Left lung (tissue), 10 donors: ENCODE measurements around the gene GYS2. TPM values are rescaled to one million over a fixed set of nuclear protein-coding genes. Genes with fewer than 3 reads are reported as not detected.

Source experiments
- ATAC-seq: fragments of 200-7000 bp; cut with Tn5 transposase; one replicate; pipeline ENCODE4 v1.9.1; 2020; ENCODE audit warnings: moderate library complexity
- DNase-seq, 4 donors: peaks; one replicate each; pipeline ENCODE4 v3.0.0-alpha.2; 2013 to 2020
- H3K27ac ChIP-seq, 2 donors: fragments of 200-600 bp; sonication (generic) in 1 of 2; one replicate each; pipeline versions ENCODE4 v1.5.0 to v1.8.0; 2020 to 2021
- H3K27me3 ChIP-seq, 2 donors: fragments of 200-600 bp; sonication (generic) in 1 of 2; one replicate each; pipeline versions ENCODE4 v1.5.0 to v1.8.0; 2020 to 2021
- H3K36me3 ChIP-seq, 2 donors: fragments of 200-600 bp; sonication (generic) in 1 of 2; one replicate each; pipeline versions ENCODE4 v1.5.0 to v1.8.0; 2020 to 2021
- H3K4me1 ChIP-seq, 2 donors: fragments of 200-600 bp; one replicate each; pipeline ENCODE4 v1.8.0; 2021
- H3K4me3 ChIP-seq, 2 donors: fragments of 200-600 bp; sonication (generic) in 1 of 2; one replicate each; pipeline versions ENCODE4 v1.5.0 to v1.8.0; 2020 to 2021; ENCODE audit warnings: mild to moderate bottlenecking in 1 of 2
- H3K9me3 ChIP-seq, 2 donors: fragments of 200-600 bp; sonication (generic) in 1 of 2; one replicate each; pipeline versions ENCODE4 v1.5.0 to v1.8.0; 2020 to 2021
- CTCF ChIP-seq, 2 donors: fragments of 200-600 bp; sonication (generic) in 1 of 2; IDR thresholded peaks; one replicate each; pipeline versions ENCODE4 v1.5.0 to v1.8.0; 2021; ENCODE audit warnings: antibody characterized with exemption in 2 of 2
- intact Hi-C, 2 donors: fragments of 100-400 bp; cut with DNase I; formaldehyde crosslinking; loops; one replicate each; pipeline versions ENCODE4 v1.11.2 to v1.14.2; 2022
- polyA plus RNA-seq, 6 donors: library from polyadenylated mRNA; unstranded; fragments of 120-200 nt; gene quantifications; one replicate each; pipeline ENCODE4 v1.2.1, GENCODE V29; 2013; ENCODE audit not compliant: insufficient read length in 6 of 6
- total RNA-seq, 2 donors: library from RNA; stranded (reverse); fragmentation: NEBNext Ultra II Directional; extraction: Animal tissue kit (Norgen Biotek cat#: 25700); gene quantifications; one replicate each; pipeline ENCODE4 v1.2.1, GENCODE V29; 2021
- donor health status: DM: no; HTN: yes; CAD: no.
- donor health status: DM: no; HTN: no; CAD: no.

The GYS2 gene
- total and polyA plus RNA-seq, 8 donors: 0.07 to 0.42 (median 0.32) TPM; not detected in 4

GRCh38 chr12:21502164-21502496, 102.5 kb downstream of the GYS2 start:
- DNase-seq (peak in 3 of 4 donors; percentile 17 to 76 (median 24)), ATAC-seq (peak; percentile 53)
- no peaks in the 10 kb centered on the region for H3K27me3 ChIP-seq
- peak overlapping the region; percentile 87 to 93 for H3K4me3 ChIP-seq
- no peak for TF ChIP-seq CTCF (IDR thresholded peaks at IDR 0.05)
- peaks cover 26 to 46% of the 10 kb centered on the region in 2 donors for H3K4me1 ChIP-seq
- peak overlapping the region; percentile 84 to 91 for H3K27ac ChIP-seq
- no peaks in the 10 kb centered on the region for H3K9me3 ChIP-seq
- intact Hi-C loops: no loop called here
- H3K36me3 ChIP-seq: peaks cover 3 to 17% of the 10 kb centered on the region in 2 donors

DNA sequence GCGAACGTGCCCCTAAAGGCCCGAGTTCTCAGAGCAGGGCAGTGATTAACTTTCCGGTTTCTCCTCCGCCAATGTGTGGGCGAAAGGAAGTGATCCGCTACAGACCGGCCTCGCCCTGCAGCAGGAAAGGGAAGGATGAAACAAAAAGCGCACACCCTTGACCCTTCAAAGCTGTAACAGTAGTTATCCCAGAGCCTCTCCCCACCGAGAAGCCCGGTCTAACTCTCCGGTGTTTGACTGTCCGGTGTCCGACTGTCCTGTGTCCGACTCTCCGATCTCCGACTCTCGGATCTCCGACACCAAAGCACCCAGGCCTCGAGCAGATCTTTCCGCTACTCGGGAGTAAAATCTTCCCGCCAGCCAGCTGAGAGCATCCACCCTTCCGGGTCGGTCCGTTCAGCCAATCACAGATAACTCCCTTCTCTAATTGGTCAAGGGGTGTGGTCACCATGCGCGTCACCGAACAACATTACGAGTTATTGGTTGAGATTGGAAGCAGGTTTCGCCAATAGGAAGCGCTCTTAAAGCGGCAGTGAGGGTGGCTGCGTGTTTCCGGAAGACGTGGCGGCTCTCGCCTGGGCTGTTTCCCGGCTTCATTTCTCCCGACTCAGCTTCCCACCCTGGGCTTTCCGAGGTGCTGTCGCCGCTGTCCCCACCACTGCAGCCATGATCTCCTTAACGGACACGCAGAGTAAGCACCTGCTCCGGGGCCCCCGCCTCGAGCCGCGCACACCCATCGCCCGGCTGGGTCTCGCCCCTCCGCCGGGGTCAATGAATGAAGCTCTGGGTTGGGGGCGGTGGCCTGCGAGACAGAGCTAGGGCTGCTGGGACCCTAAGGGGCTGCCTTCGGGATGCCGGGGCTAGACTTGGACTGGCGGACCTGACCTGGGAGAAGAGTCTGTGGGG, 103.1 kb downstream of the GYS2 start, which contains the start of the genes GOLT1B and RECQL:
TSS of gene GOLT1B (plus strand) at position 532 of the 906 bp plus-strand sequence. CDS start at position 667, 135 bp downstream.
TSS of gene RECQL (minus strand) at position 378 of the 906 bp plus-strand sequence. CDS start 2,065 bp downstream, outside the sequence.
- H3K4me1 ChIP-seq: peaks cover 26 to 46% of the 10 kb centered on the region in 2 donors
- peaks cover 3 to 23% of the 10 kb centered on the region in 2 donors for H3K36me3 ChIP-seq
- H3K27ac ChIP-seq: peak within 1 kb of the TSS; percentile 87 to 91
- no peaks in the 10 kb centered on the region for H3K27me3 ChIP-seq
- peak; percentile 87 to 97 (median 94) for DNase-seq
- H3K4me3 ChIP-seq: peak within 1 kb of the TSS; percentile 87 to 93
- TF ChIP-seq CTCF (IDR thresholded peaks at IDR 0.05): no peak
- intact Hi-C loops: no loop called here
- ATAC-seq: peak; percentile 99
- no peaks in the 10 kb centered on the region for H3K9me3 ChIP-seq

DNA sequence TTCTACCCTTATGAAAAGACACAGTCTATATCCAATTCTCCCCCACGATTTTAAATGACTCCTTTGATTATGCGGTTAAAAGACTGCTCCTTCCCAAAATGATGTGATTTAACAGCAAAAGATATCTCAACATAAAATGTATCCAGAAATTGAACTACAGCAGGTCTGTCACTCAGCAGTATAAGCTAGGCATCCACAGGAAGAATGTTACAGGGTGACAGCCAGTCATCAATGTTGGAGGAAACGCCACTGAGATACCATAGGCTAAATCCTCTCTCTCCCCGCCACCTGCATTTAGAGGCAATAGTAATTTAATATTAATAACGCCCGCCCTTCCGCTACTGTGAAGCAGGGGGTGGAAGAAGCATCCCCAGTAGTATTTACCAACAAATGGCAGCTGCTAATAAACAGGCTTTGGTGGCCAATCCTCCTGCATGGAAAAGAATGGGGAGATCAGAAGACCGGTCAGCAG, 103.8 kb downstream of the GYS2 start:
- intact Hi-C loops: no loop called here
- no peaks in the 10 kb centered on the region for H3K27me3 ChIP-seq
- peaks cover 3 to 30% of the 10 kb centered on the region in 2 donors for H3K36me3 ChIP-seq
- ATAC-seq: no peak
- no peaks in the 10 kb centered on the region for H3K9me3 ChIP-seq
- no peak for DNase-seq
- no peak for TF ChIP-seq CTCF (IDR thresholded peaks at IDR 0.05)
- peaks cover 26 to 45% of the 10 kb centered on the region in 2 donors for H3K4me1 ChIP-seq
- H3K27ac ChIP-seq: peak overlapping the region; percentile 87 to 91
- H3K4me3 ChIP-seq: peak overlapping the region; percentile 87 to 93

- Histone ChIP-seq H3K36me3 (peaks cover 3 to 41% of the 10 kb centered on the region in 2 donors), H3K4me3 (peak overlapping the region in 1 of 2 donors; percentile 93), H3K9me3 (no peaks in the 10 kb centered on the region), H3K27ac (no peak overlapping the region), H3K27me3 (no peaks in the 10 kb centered on the region), H3K4me1 (peaks cover 26 to 34% of the 10 kb centered on the region in 2 donors)
- TF ChIP-seq CTCF (IDR thresholded peaks at IDR 0.05): no peak
- no peak for ATAC-seq
- intact Hi-C loops: no loop called here
- no peak for DNase-seq
Observed at GRCh38 chr12:21499765-21500164, 104.9 kb downstream of the GYS2 start.

Other genes with a start within 250 kb of the GYS2 start
- not detected for gene IAPP, start 231.9 kb downstream of the GYS2 start, total RNA-seq
- not detected for gene IAPP, start 231.9 kb downstream of the GYS2 start, polyA plus RNA-seq
- 10 to 100 TPM; 18.9 to 19.8 TPM for gene PYROXD1, start 167.2 kb downstream of the GYS2 start, total RNA-seq
- 10 to 100 TPM; 16.9 to 22.2 (median 19.8) TPM for gene PYROXD1, start 167.2 kb downstream of the GYS2 start, polyA plus RNA-seq
- 10 to 100 TPM; 34.4 to 42.1 TPM for gene RECQL, start 103.2 kb downstream of the GYS2 start, total RNA-seq
- 10 to 100 TPM; 32.1 to 37.8 (median 35.0) TPM for gene RECQL, start 103.2 kb downstream of the GYS2 start, polyA plus RNA-seq
- 10 to 100 TPM; 43.8 to 51.9 TPM for gene GOLT1B, start 103.1 kb downstream of the GYS2 start, total RNA-seq
- gene GOLT1B, start 103.1 kb downstream of the GYS2 start, polyA plus RNA-seq: 10 to 100 TPM; 33.9 to 41.7 (median 39.5) TPM
- under 1 TPM; 0.44 to 0.79 TPM for gene SPX, start 78.6 kb downstream of the GYS2 start, total RNA-seq
- gene SPX, start 78.6 kb downstream of the GYS2 start, polyA plus RNA-seq: 10 to 100 TPM in 4 of 6 donors, 1 to 10 TPM in 2; 8.1 to 13.5 (median 11.0) TPM
- gene LDHB, start 53.0 kb upstream of the GYS2 start, total RNA-seq: 100 to 1,000 TPM; 512 to 592 TPM
- 1,000 to 10,000 TPM in 2 of 6 donors, 100 to 1,000 TPM in 4; 826 to 1,016 (median 952) TPM for gene LDHB, start 53.0 kb upstream of the GYS2 start, polyA plus RNA-seq
- gene KCNJ8, start 169.9 kb upstream of the GYS2 start, total RNA-seq: 10 to 100 TPM; 14.3 to 20.8 TPM
- gene KCNJ8, start 169.9 kb upstream of the GYS2 start, polyA plus RNA-seq: 10 to 100 TPM; 15.3 to 25.5 (median 22.3) TPM